Right lung (tissue), 5 donors: ENCODE data around the gene CNN1. TPM values are rescaled to one million over a fixed set of nuclear protein-coding genes. Genes with fewer than 3 reads are reported as not detected.

ENCODE experiments used
- DNase-seq, 2 donors: peaks; one replicate each; pipeline ENCODE4 v3.0.0-alpha.2; 2013
- polyA plus RNA-seq, 5 donors: library from polyadenylated mRNA; unstranded; fragments of 120-200 nt; gene quantifications; one replicate each; pipeline versions ENCODE4 v1.2.1 to v1.2.3, GENCODE V29; 2013; ENCODE audit warnings: inconsistent platforms in 1 of 5, low replicate concordance in 1 of 5; ENCODE audit not compliant: insufficient read length in 5 of 5, insufficient read depth in 1 of 5

CNN1 gene
- polyA plus RNA-seq, 5 donors, result 4.2 to 21.1 (median 9.8) TPM

GRCh38 chr19:11528551-11529341 is 9.9 kb upstream of the CNN1 start, which contains the start of gene ECSIT:
TSS of gene ECSIT (minus strand) at chr19:11529134. CDS start at chr19:11519170, 9,964 bp downstream.
- peak; percentile 97 for DNase-seq

GRCh38 chr19:11530432-11530831 is 8.2 kb upstream of the CNN1 start:
- DNase-seq, result peak in 1 of 2 donors; percentile 64

DNA sequence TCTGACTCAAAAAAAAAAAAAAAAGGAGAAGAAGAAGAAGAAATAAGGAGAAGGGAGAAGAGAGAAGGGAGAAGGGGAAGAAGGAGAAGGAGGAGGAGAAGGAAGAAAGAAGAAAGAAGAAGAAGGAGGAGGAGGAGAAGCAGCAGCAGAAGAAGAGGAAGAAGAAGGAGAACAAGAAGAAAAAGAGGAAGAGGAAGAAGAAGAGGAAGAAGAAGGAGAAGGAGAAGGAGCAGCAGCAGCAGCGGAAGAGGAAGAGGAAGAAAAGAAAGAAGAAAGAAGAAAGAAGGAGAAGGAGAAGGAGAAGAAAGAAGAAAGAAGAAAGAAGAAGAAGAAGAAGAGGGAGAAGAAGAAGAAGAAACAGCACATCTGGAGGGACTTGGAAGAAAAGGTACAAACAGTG is 4.1 kb upstream of the CNN1 start:
- DNase-seq, result no peak

- DNase-seq, result no peak
Measured at GRCh38 chr19:11534948-11535347, 3.7 kb upstream of the CNN1 start.

DNA sequence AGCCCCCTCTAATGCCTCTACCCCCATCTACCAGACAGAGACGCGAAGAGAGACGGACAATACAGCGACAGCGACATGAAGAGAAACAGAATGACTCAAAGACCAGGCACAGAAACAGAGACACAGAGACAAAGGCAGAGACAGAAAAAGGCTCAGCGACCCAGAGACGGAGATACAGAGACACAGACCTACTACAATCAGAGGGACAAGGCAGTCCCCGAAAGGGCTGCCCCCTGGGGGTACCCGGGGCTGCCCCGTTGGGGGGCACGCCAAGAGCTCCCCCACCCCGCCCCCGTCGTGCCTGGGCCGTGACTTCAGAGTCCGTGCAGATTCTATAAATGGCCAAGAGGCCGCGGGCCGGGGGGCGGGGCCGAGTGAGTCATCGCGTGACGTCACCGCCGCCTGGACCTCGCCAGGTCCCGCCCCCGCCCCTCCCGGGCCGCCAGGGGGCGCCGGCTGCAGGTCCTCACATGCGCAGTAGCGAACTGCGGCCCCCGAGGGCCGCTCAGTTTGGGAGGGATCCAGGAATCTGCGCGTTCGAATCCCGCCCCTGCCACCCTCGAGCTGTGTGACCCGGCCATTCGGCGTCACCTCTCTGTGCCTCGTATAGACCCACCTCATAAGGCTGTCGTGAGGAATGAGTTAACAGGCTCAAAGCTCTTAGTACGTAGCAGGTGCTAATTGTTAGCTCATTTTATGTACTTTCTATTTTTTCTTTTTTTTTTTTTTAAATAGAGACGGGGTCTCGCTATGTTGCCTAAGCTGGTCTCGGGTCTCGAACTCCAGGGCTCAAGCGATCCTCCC is 2.7 kb upstream of the CNN1 start:
- DNase-seq, result peak; percentile 79 to 80

DNA sequence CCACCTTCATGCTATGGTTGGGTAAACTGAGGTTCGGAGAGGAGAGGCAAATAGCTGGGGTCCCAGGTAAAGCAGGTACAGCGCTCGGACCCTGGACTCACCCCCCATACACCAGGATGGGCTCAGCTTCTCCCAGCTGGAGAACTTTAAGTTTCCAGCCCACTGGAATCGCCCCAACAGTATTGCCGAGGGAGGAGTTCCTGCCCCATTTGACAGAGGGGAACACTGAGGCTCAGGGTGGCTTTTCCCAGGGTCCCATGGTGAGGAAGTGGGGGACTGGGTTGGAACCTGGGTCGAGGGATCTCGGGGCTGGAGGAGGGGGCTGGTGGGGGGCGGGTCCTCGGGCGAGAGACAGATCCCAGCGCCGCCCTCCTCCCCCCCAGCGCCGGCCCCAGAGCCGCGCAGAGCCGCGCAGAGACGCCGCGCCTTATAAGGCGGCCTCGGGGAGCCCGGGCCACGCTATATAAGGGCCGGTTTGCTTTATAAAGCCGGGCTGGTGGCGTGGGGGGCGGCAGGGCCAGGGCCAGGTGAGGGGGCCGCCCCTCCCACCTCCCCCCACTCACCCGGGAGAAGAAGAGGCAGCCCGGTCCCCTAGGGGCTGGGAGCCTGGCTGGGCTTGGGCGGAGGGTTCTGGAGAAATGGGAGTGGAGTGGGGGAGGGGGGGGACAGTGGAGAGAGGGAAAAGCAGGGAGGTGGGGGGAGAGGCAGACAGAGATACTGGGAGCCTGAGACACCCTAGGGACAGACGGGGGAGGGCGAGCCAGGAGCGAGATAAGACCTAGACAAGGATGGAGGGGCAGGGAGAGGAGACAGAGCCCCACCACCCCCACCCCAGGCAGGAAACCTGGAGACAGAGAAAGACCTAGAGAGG is 1.1 kb downstream of the CNN1 start:
- DNase-seq, result no peak

DNA sequence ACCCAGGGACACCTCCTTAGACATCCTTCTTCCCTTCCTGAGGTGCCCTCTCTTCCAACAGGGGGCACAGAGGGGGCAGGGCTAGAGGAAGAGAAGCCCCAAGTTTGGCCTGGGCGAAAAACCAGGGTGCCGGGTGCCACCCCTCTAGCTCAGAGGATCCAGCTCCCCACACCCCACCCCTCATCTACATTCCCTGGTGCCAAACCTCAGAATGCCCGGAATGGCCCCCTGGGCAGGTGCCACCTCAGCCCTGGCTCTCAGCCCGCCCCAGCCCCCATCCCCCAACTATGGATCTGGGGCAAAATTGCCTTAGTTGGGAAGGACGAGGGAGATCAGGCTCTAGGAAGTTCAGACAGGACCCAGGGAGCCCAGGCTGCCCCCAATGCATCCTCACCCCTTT is 2.0 kb downstream of the CNN1 start:
- DNase-seq, result no peak

DNA sequence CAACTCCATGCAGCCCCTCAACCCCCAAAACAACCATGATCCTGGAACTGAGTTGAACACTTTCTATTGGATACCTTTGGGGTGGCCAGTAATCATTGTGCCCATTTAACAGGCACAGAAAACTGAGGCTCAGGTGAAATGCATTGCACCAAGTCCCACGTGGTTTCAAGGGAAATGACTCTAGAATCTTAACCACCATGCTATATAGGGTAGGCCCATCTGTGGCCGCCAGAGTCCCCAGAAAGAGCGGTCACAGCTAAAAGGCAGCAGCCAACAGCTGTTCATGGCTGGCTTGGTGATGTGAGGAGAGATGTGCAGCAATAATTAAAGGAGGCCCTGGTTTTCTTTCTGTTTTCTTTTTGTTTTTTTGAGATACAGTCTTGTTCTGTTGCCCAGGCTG is 2.6 kb downstream of the CNN1 start:
- DNase-seq, result no peak

GRCh38 chr19:11547929-11548700 is 9.5 kb downstream of the CNN1 start:
- DNase-seq, result no peak

DNA sequence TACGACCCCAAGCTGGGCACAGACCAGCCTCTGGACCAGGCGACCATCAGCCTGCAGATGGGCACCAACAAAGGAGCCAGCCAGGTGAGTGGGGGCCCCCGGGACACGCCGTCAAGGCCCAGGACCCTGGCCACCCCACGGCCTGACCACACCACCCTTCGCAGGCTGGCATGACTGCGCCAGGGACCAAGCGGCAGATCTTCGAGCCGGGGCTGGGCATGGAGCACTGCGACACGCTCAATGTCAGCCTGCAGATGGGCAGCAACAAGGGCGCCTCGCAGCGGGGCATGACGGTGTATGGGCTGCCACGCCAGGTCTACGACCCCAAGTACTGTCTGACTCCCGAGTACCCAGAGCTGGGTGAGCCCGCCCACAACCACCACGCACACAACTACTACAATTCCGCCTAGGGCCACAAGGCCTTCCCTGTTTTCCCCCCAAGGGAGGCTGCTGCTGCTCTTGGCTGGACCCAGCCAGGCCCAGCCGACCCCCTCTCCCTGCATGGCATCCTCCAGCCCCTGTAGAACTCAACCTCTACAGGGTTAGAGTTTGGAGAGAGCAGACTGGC is 10.8 kb downstream of the CNN1 start:
- DNase-seq, result no peak

DNA sequence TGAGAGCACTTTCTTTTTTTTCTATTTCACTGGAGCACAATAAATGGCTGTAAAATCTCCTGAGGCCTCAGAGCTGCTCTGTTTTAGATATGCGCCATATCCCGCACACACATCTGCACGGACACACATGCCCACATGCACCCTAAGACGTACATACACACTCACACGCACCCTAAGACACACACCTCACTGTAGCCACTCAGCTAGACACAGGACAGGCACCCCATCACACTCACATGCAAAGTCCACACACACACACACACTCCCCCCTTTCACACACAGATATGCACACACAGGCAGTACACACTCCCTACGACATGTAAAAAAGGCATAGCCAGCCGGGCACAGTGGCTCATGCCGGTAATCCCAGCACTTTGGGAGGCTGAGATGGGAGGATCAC is 11.6 kb downstream of the CNN1 start:
- DNase-seq, result no peak

DNA sequence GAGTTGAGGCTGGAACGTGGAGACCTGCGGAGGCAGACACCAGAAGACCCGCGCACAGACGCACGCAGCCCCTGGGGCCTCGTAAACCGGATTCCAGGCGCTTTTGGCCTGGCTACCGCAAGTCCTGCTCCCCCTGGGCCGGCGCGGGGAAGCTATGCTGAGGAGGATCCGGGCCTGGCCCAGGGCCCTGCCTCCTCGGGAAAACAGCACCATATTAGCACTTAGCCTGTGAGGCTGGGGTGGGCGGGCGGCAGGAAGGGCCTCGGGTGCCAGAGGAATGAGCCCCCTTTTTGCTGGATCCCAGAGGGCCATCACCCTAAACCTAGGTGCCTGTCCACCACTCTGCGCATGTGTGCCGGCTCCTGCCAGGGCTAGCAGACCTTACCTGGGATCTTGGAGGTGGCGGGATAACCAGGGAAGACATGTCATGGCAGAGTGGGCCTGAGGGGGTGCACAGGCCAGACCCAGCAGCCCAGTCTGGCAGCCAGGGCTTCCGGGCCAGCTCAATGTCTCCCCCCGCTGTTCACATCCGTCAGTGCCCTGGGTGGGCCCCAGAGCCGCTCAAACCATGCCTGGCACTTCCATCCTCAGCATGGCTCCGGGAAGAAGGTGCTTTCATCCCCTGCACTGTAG is 13.1 kb downstream of the CNN1 start:
- DNase-seq, result no peak

GRCh38 chr19:11552666-11553372 is 14.2 kb downstream of the CNN1 start:
- no peak for DNase-seq

- no peak for DNase-seq
Measured at GRCh38 chr19:11554160-11554559, 15.5 kb downstream of the CNN1 start.

DNA sequence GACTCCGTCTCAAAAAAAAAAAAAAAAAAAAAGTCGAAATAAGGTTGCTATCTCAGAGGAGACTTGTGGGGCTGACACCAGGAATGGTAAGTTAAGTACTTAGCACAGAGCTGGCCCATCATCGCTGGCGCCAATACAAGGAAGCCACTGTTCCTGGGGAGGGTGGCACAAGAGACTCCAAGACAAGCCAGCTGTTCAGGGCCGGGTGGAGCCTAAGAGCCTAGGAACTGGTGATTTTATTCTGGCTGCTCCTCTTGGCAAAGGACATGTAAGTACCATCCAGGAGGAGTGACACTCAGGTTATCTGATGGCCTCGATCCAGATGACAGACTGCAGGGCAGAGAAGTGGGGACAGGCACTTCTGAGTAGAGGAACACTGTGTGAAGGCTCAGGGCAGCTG is 16.6 kb downstream of the CNN1 start:
- DNase-seq, result no peak

- no peak for DNase-seq
Measured at GRCh38 chr19:11556634-11557420, 18.2 kb downstream of the CNN1 start.

DNA sequence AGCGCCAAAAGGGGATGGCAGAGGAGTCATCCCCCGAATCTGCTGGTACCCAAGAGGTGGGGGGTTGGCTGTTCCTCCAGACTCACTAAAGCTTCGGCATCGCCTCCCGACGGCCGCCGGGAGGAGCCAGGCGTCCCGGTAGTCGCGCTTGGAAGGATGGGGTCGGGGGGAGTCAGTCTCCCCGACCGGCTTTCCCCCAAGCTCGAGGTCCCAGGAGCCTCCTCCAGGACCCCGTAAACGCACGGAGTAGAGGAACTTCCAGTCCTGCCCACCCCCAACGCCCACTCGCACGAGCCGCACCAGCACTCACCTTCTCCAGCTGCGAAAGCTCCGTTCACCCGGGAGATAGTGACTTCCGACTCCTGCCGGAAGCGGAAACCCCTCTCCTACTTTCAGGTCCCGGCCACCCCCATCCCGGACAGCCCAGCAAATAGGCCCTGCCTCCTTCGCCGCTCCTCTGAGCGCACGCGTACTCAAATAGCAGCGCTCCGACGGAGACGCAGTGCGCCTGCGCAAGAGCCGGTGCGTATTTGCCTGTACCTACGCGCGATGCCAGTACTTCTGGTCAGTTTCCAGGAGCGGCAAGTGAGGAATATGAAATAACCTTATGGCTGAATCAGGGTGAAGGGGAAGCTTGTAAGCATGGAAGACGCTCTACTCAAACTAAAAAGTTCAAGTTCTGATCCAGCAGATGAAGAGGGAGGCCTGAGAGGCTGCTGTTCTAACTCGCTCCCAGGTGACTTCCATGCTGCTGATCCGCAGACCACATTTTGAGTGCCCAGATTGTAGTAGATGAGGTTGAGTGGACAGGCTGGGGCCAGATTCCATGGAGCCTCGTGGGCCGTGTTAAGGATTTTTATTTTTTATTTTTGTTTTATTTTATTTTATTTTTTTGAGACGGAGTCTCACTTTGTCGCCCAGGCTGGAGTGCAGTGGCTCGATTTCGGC is 20.5 kb downstream of the CNN1 start, which contains the start of gene ELOF1:
TSS of gene ELOF1 (minus strand) at position 350 of the 948 bp plus-strand sequence. CDS start 4,883 bp downstream, outside the sequence.
- DNase-seq, result peak; percentile 97
